B cell (primary cell): ENCODE data around the gene BCAN. TPM values are rescaled to one million over a fixed set of nuclear protein-coding genes. Genes with fewer than 3 reads are reported as not detected.
"Not testable (repeated sequence)": the region's sequence is repeated elsewhere in the genome, so short reads cannot be mapped to it uniquely, and the experiment has no call there.

Source experiments
- ATAC-seq: fragments of 200-7000 bp; cut with Tn5 transposase; one replicate; pipeline ENCODE4 v1.10.0; 2021; ENCODE audit warnings: low read depth, mild to moderate bottlenecking, moderate number of reproducible peaks, moderate library complexity
- CTCF ChIA-PET: fragments of 350-600 bp; sonication (Branson Sonifier 250); formaldehyde crosslinking; loops from one replicate; lab custom pipeline; 2021; ENCODE audit warnings: antibody characterized with exemption, inconsistent platforms; lab: Charles Lee
- POLR2A ChIA-PET: fragments of 350-600 bp; sonication (Branson Sonifier 250); formaldehyde crosslinking; loops from one replicate; lab custom pipeline; 2021; ENCODE audit warnings: antibody characterized with exemption; lab: Charles Lee
- DNase-seq: peaks from one replicate; pipeline ENCODE4 v3.0.0; 2013
- H2AFZ ChIP-seq: 2 replicates; pipeline ENCODE4 v1.6.1; 2012; ENCODE audit warnings: mild to moderate bottlenecking, low read depth, low read length; ENCODE audit not compliant: insufficient read depth, poor library complexity, severe bottlenecking
- H3K27ac ChIP-seq, 2 donors: 1 replicate in 1 of 2; 2 replicates in 1 of 2; pipeline ENCODE4 v1.5.1; 2012 to 2013; ENCODE audit warnings: low read length in 2 of 2, mild to moderate bottlenecking in 2 of 2, moderate library complexity in 1 of 2
- H3K27me3 ChIP-seq, 4 experiments: fragments of 200-600 bp in 1 of 4; sonication (generic) in 1 of 4; replicated peaks in 1 of 4; 1 replicate in 2 of 4; 2 replicates in 2 of 4; pipeline versions ENCODE4 v1.6.1 to v1.7.0; 2013 to 2016; ENCODE audit warnings: low read length in 3 of 4, mild to moderate bottlenecking in 2 of 4, mixed read lengths in 1 of 4, moderate library complexity in 1 of 4; ENCODE audit not compliant: insufficient read depth in 4 of 4, control insufficient read depth in 3 of 4; ENCODE audit errors: control extremely low read depth in 1 of 4
- H3K36me3 ChIP-seq, 2 experiments: replicated peaks in 1 of 2; 1 replicate in 1 of 2; 2 replicates in 1 of 2; pipeline versions ENCODE4 v1.6.1 to v1.7.1; 2013; ENCODE audit warnings: low read length in 1 of 2; ENCODE audit not compliant: insufficient read depth in 2 of 2, control insufficient read depth in 1 of 2; ENCODE audit errors: control extremely low read depth in 1 of 2, extremely low read depth in 1 of 2
- H3K4me1 ChIP-seq, 2 donors: fragments of 200-600 bp in 1 of 2; sonication (generic) in 1 of 2; 1 replicate in 1 of 2; 2 replicates in 1 of 2; pipeline versions ENCODE4 v1.5.1 to v1.6.1; 2013 to 2017; ENCODE audit warnings: low read length in 2 of 2; ENCODE audit not compliant: control insufficient read depth in 2 of 2, insufficient read depth in 2 of 2
- H3K4me2 ChIP-seq: replicated peaks from 2 replicates; pipeline ENCODE3; 2012; ENCODE audit warnings: mild to moderate bottlenecking, low read depth, low read length; ENCODE audit not compliant: poor library complexity, severe bottlenecking
- H3K4me3 ChIP-seq, 5 experiments: fragments of 200-600 bp in 1 of 5; sonication (generic) in 1 of 5; 1 replicate in 3 of 5; 2 replicates in 2 of 5; pipeline versions ENCODE4 v1.5.1 to v1.7.0; 2011 to 2016; ENCODE audit warnings: low read length in 4 of 5, mild to moderate bottlenecking in 4 of 5, low read depth in 2 of 5, control low read depth in 1 of 5, moderate library complexity in 1 of 5; ENCODE audit not compliant: insufficient read depth in 1 of 5; ENCODE audit errors: control extremely low read depth in 1 of 5, extremely low read depth in 1 of 5
- H3K79me2 ChIP-seq: fragments of 200-600 bp; sonication (generic); one replicate; pipeline ENCODE4 v1.6.0; 2016; ENCODE audit warnings: low read length; ENCODE audit not compliant: control insufficient read depth, insufficient read depth
- H3K9ac ChIP-seq: fragments of 200-600 bp; sonication (generic); 2 replicates; pipeline ENCODE4 v1.6.1; 2017; ENCODE audit warnings: mild to moderate bottlenecking, low read length, moderate library complexity
- H3K9me3 ChIP-seq, 3 donors: one replicate each; pipeline versions ENCODE4 v1.6.1 to v1.7.1; 2013; ENCODE audit warnings: low read length in 2 of 3; ENCODE audit not compliant: control insufficient read depth in 2 of 3, insufficient read depth in 1 of 3; ENCODE audit errors: control extremely low read depth in 1 of 3
- H4K20me1 ChIP-seq: 2 replicates; pipeline ENCODE4 v1.6.0; 2012; ENCODE audit warnings: mild to moderate bottlenecking, low read length; ENCODE audit not compliant: insufficient read depth, control insufficient read depth, poor library complexity, severe bottlenecking
- H3K27ac Mint-ChIP-seq: one replicate; pipeline ENCODE4 v1.8.0; 2021; ENCODE audit warnings: mixed read lengths
- H3K27me3 Mint-ChIP-seq: one replicate; pipeline ENCODE4 v1.8.0; 2021; ENCODE audit warnings: mixed read lengths
- H3K4me1 Mint-ChIP-seq: one replicate; pipeline ENCODE4 v1.8.0; 2021; ENCODE audit warnings: mixed read lengths
- H3K4me3 Mint-ChIP-seq: one replicate; pipeline ENCODE4 v1.8.0; 2021; ENCODE audit warnings: mixed read lengths
- H3K9me3 Mint-ChIP-seq: one replicate; pipeline ENCODE4 v1.8.0; 2022; ENCODE audit warnings: mixed read lengths; ENCODE audit not compliant: insufficient read depth
- EZH2 ChIP-seq: IDR thresholded peaks from 2 replicates; pipeline ENCODE4 v1.6.1; 2012; ENCODE audit warnings: borderline replicate concordance, low read depth, mild to moderate bottlenecking, moderate library complexity, low read length; ENCODE audit not compliant: insufficient read depth, poor library complexity, severe bottlenecking
- WGBS: methylation state at CpG from one replicate; pipeline ENCODE4 v1.1.5; 2013; ENCODE audit warnings: missing lambda C conversion rate; ENCODE audit not compliant: insufficient coverage; 5-methylcytosine and 5-hydroxymethylcytosine counted together
- intact Hi-C: fragments of 100-400 bp; cut with micrococcal nuclease; formaldehyde crosslinking; loops from one replicate; pipeline ENCODE4 v1.10.0; 2022
- polyA plus RNA-seq: library from polyadenylated mRNA; depleted of rRNA; stranded (reverse); fragments of >200 nt; gene quantifications from 2 replicates; pipeline ENCODE4 v1.2.3, GENCODE V29; 2012
- total RNA-seq, 2 donors: library from RNA; stranded (reverse); fragments of 120-200 nt in 1 of 2; gene quantifications; 1 replicate in 1 of 2; 2 replicates in 1 of 2; pipeline versions ENCODE4 v1.2.3 to v1.2.4, GENCODE V29; 2013 to 2022
- TF ChIP-seq, protein P1 (sequence below): fragments of 200-600 bp; IDR thresholded peaks from one replicate; pipeline ENCODE4 v1.8.0; 2022; ENCODE audit warnings: antibody characterized with exemption, mild to moderate bottlenecking

The BCAN gene
- total and polyA plus RNA-seq, 2 donors (not counting 1 experiment from before 2014, with no cell fraction given) = not detected

DNA sequence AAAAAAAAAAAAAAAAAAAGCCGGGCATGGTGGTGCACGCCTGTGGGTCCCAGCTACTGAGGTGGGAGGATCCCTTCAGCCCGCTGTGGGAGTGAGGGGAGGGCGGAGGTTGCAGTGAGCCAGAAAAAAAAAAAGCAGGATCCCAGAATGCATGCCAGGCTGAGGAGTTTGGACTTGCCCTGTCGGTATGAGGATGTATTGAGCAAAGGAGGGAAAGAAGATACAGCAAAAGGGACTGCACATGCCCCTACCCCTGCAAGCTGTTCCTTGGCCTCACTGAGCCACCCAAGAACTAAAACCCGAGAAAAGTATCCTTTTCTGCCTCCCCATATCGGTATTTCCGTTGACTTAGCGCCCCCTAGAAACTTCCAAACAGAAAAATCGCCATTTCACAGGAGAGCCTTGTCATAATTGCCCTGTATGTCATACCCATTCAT is 39.3 kb upstream of the BCAN start:
- no peak overlapping the region for H3K27ac ChIP-seq
- ChIA-PET CTCF (interaction anchor here (0.7 to 6.1 kb wide), 6 partner anchors 10 to 117 kb away, joined by 3 to 37 read pairs (median 6); partner anchors contain the start of genes MEF2D and NAXE), POLR2A (interaction anchor here (0.7 to 2.2 kb wide), 4 partner anchors 10 to 141 kb away, joined by 3 to 8 read pairs (median 4); partner anchors contain the start of gene NAXE)
- no peak overlapping the region for H2AFZ ChIP-seq
- intact Hi-C loops = no loop called here
- H3K27ac Mint-ChIP-seq = peak overlapping the region; percentile 53
- H3K27me3 Mint-ChIP-seq = no peaks in the 10 kb centered on the region
- peak overlapping the region; percentile 95 for H3K4me2 ChIP-seq
- no peak overlapping the region for H3K4me3 ChIP-seq
- H3K9ac ChIP-seq = no peak overlapping the region
- peaks cover 46% of the 10 kb centered on the region for H3K4me1 Mint-ChIP-seq
- no peaks in the 10 kb centered on the region for H4K20me1 ChIP-seq
- H3K4me1 ChIP-seq = peaks cover 31 to 38% of the 10 kb centered on the region in 2 donors
- ATAC-seq = no peak
- no peaks in the 10 kb centered on the region for H3K9me3 ChIP-seq
- no peaks in the 10 kb centered on the region for H3K27me3 ChIP-seq
- H3K36me3 ChIP-seq = peaks cover 0 to 15% of the 10 kb centered on the region in 2 experiments
- peaks cover 37% of the 10 kb centered on the region for H3K79me2 ChIP-seq
- no peak for DNase-seq
- no peak for TF ChIP-seq EZH2
- TF ChIP-seq, protein P1, sequence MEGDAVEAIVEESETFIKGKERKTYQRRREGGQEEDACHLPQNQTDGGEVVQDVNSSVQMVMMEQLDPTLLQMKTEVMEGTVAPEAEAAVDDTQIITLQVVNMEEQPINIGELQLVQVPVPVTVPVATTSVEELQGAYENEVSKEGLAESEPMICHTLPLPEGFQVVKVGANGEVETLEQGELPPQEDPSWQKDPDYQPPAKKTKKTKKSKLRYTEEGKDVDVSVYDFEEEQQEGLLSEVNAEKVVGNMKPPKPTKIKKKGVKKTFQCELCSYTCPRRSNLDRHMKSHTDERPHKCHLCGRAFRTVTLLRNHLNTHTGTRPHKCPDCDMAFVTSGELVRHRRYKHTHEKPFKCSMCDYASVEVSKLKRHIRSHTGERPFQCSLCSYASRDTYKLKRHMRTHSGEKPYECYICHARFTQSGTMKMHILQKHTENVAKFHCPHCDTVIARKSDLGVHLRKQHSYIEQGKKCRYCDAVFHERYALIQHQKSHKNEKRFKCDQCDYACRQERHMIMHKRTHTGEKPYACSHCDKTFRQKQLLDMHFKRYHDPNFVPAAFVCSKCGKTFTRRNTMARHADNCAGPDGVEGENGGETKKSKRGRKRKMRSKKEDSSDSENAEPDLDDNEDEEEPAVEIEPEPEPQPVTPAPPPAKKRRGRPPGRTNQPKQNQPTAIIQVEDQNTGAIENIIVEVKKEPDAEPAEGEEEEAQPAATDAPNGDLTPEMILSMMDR = peak; percentile 30
- WGBS = 43% methylated on average over 9 of the region's 10 CpGs
- H3K9me3 Mint-ChIP-seq = no peaks in the 10 kb centered on the region
- H3K4me3 Mint-ChIP-seq = peak overlapping the region; percentile 63

DNA sequence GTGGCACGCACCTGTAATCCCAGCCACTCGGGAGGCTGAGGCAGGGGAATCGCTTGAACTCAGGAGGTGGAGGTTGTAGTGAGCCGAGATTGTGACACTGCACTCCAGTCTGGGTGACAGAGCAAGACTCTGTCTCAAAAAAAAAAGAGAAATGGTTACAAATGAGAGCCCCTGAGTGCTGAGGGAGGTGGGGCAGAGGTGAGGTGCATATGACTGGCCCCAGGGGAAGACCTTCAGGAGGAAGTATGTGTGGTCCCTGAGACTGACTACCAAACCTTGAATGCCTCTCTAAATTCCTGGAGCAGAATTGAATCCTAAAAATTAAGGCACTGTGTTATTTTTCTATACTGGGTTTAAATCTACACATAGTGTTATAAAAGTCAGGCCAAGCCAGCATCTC is 34.6 kb upstream of the BCAN start:
- not testable (repeated sequence) for H3K27me3 Mint-ChIP-seq

More for the DNA sequence above, 34.6 kb upstream of the BCAN start:
- CTCF ChIA-PET = interaction anchor here (2.0 to 7.8 kb wide), 10 partner anchors 10 to 223 kb away, joined by 9 to 126 read pairs (median 32); partner anchors contain the start of genes GPATCH4, NAXE and TTC24
- not testable (repeated sequence) for H3K9me3 ChIP-seq, H4K20me1 ChIP-seq, H3K9ac ChIP-seq, H3K27me3 ChIP-seq, H3K36me3 ChIP-seq, H2AFZ ChIP-seq, H3K9me3 Mint-ChIP-seq
- Histone ChIP-seq H3K27ac (peak overlapping the region; percentile 45 to 51), H3K4me3 (peak overlapping the region in 1 of 5 experiments; percentile 11), H3K4me2 (peak overlapping the region; percentile 59), H3K79me2 (peaks cover 14% of the 10 kb centered on the region), H3K4me1 (peaks cover 26 to 32% of the 10 kb centered on the region in 2 donors)
- Mint-ChIP-seq H3K27ac (peak overlapping the region; percentile 62), H3K4me1 (peaks cover 30% of the 10 kb centered on the region), H3K4me3 (peak overlapping the region; percentile 63)
- POLR2A ChIA-PET = interaction anchor here (0.7 to 1.3 kb wide), 3 partner anchors 28 to 102 kb away, joined by 3 to 6 read pairs (median 6); partner anchors contain the start of gene TTC24
- DNase-seq (peak; percentile 85), ATAC-seq (peak; percentile 83)
- intact Hi-C loops = loop anchor here (5.0 kb wide), 1 partner anchor 35 kb away; the partner anchor contains the start of gene IQGAP3
- 41% methylated on average over 4 of the region's 4 CpGs for WGBS
